ENCODE measurements around the gene PSMB1. TPM values are rescaled to one million over a fixed set of nuclear protein-coding genes. Genes with fewer than 3 reads are reported as not detected.

PSMB1 gene
- total RNA-seq, 1 experiment from 2014 or later = 282 TPM

GRCh38 chr6:170525795-170526194 is 27.3 kb downstream of the PSMB1 start:
- DNase-seq (ENCODE audit: low read depth, low spot score) (no peak), ATAC-seq (no peak)
- Histone ChIP-seq H3K4me1 (ENCODE audit: control insufficient read depth in 1 of 2, insufficient read depth in 2 of 2, low read length in 2 of 2) (no peaks in the 10 kb centered on the region), H3K79me2 (ENCODE audit: insufficient read depth, low read length) (no peaks in the 10 kb centered on the region), H3K9me3 (ENCODE audit: control insufficient read depth in 1 of 2, insufficient read depth in 1 of 2, low read depth in 1 of 2, low read length in 2 of 2) (no peaks in the 10 kb centered on the region), H3K4me3 (replicated peaks in 1 of 2; ENCODE audit: low read depth in 1 of 2, low read length in 2 of 2) (no peak overlapping the region), H3K4me2 (ENCODE audit: low read length) (no peak overlapping the region), H3K9ac (ENCODE audit: low read length) (no peak overlapping the region), H2AFZ (ENCODE audit: low read depth, low read length, poor library complexity, severe bottlenecking) (no peak overlapping the region), H4K20me1 (ENCODE audit: insufficient read depth) (no peaks in the 10 kb centered on the region), H3K36me3 (ENCODE audit: control insufficient read depth in 1 of 2, insufficient read depth in 2 of 2, low read length in 2 of 2) (no peaks in the 10 kb centered on the region), H3K9me2 (ENCODE audit: insufficient read depth) (no peaks in the 10 kb centered on the region), H3K27ac (ENCODE audit: low read depth, low read length) (no peak overlapping the region), H3K27me3 (ENCODE audit: insufficient read depth, low read length) (no peaks in the 10 kb centered on the region)
- CTCF ChIA-PET = no interaction called here
- BruUV-seq (replicated peaks) = no TSS peak
- intact Hi-C loops (cut with micrococcal nuclease) = loop anchor here (10.0 kb wide), 2 partner anchors 231 to 821 kb away; partner anchors contain the start of genes C6orf120, DLL1 and WDR27
- RAD21 ChIA-PET (ENCODE audit: low non-redundant PET in 1 of 2, low total read pairs in 2 of 2, uncharacterized antibody in 2 of 2, unreplicated experiment in 2 of 2) = no interaction called here
- POLR2A ChIA-PET = no interaction called here
- TF ChIP-seq EGR1 (IDR thresholded peaks at IDR 0.05; ENCODE audit: low read depth) = no peak
- TF ChIP-seq ATF3 (IDR thresholded peaks at IDR 0.05) = no peak
- TF ChIP-seq SRF (IDR thresholded peaks at IDR 0.05; ENCODE audit: low read depth) = no peak
- no peak for TF ChIP-seq ZBTB33 (IDR thresholded peaks at IDR 0.05; ENCODE audit: extremely low read depth, insufficient replicate concordance, low read length)
- no peak for TF ChIP-seq SP1 (IDR thresholded peaks at IDR 0.05; ENCODE audit: low read depth)
- no peak for TF ChIP-seq CEBPB (IDR thresholded peaks at IDR 0.05; ENCODE audit: low read depth)
- TF ChIP-seq MAX (IDR thresholded peaks at IDR 0.05) = no peak
- no peak for TF ChIP-seq ELF1 (IDR thresholded peaks at IDR 0.05; ENCODE audit: borderline replicate concordance, low read depth)

DNA sequence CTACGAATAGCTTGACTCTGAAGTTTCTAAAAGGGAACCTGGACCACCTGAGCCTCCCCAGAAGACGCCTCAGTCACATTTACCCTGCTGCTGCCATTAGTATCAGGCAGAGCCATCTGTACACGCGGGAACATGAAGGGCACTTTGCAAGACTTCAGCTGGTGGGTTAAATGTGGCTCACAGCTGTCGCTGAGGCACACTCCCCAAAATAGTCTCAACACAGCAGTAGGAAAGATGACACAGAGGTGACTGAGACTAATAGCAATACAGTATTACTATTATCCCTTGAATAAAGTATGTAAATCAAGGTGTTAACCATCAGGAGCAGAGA is 29.0 kb downstream of the PSMB1 start:
- Histone ChIP-seq H3K4me3 (replicated peaks in 1 of 2; ENCODE audit: low read depth in 1 of 2, low read length in 2 of 2) (no peak overlapping the region), H3K9me3 (ENCODE audit: control insufficient read depth in 1 of 2, insufficient read depth in 1 of 2, low read depth in 1 of 2, low read length in 2 of 2) (no peaks in the 10 kb centered on the region), H3K27ac (ENCODE audit: low read depth, low read length) (no peak overlapping the region), H3K4me1 (ENCODE audit: control insufficient read depth in 1 of 2, insufficient read depth in 2 of 2, low read length in 2 of 2) (no peaks in the 10 kb centered on the region), H3K27me3 (ENCODE audit: insufficient read depth, low read length) (peaks cover under 1% of the 10 kb centered on the region; the same call in 1 of the 2 replicates), H2AFZ (ENCODE audit: low read depth, low read length, poor library complexity, severe bottlenecking) (no peak overlapping the region), H4K20me1 (ENCODE audit: insufficient read depth) (no peaks in the 10 kb centered on the region), H3K36me3 (ENCODE audit: control insufficient read depth in 1 of 2, insufficient read depth in 2 of 2, low read length in 2 of 2) (no peaks in the 10 kb centered on the region), H3K9ac (ENCODE audit: low read length) (no peak overlapping the region), H3K9me2 (ENCODE audit: insufficient read depth) (no peaks in the 10 kb centered on the region), H3K79me2 (ENCODE audit: insufficient read depth, low read length) (no peaks in the 10 kb centered on the region), H3K4me2 (ENCODE audit: low read length) (no peak overlapping the region)
- CTCF ChIA-PET = interaction anchor here (0.8 to 2.0 kb wide), 3 partner anchors 692 to 1633 kb away, joined by 3 to 8 read pairs (median 3); no protein-coding TSS in a partner anchor
- RAD21 ChIA-PET (ENCODE audit: low non-redundant PET in 1 of 2, low total read pairs in 2 of 2, uncharacterized antibody in 2 of 2, unreplicated experiment in 2 of 2) = no interaction called here
- no TSS peak for BruUV-seq (replicated peaks)
- intact Hi-C loops (cut with micrococcal nuclease) = loop anchor here (10.0 kb wide), 2 partner anchors 229 to 819 kb away; partner anchors contain the start of genes C6orf120, DLL1 and WDR27
- ATAC-seq (no peak), DNase-seq (ENCODE audit: low read depth, low spot score) (no peak)
- no peak for TF ChIP-seq FOSL1 (IDR thresholded peaks at IDR 0.05; ENCODE audit: low read depth)
- no peak for TF ChIP-seq POLR2AphosphoS5 (IDR thresholded peaks at IDR 0.05; ENCODE audit: low read depth, low read length)
- TF ChIP-seq SIN3A (IDR thresholded peaks at IDR 0.05; ENCODE audit: low read depth) = no peak
- TF ChIP-seq ZNF274 (IDR thresholded peaks at IDR 0.05; ENCODE audit: low read depth, low read length) = no peak
- POLR2A ChIA-PET = no interaction called here

All from HCT116 (cell line).